H1 (cell line): ENCODE measurements around the gene NTRK2. TPM values are rescaled to one million over a fixed set of nuclear protein-coding genes. Genes with fewer than 3 reads are reported as not detected.

Experiments used
- CTCF ChIA-PET: fragments of 300-600 bp; sonication (Branson Sonifier 250); formaldehyde crosslinking; loops from one replicate; lab custom pipeline; 2021; ENCODE audit not compliant: partially characterized antibody; lab: Charles Lee
- POLR2A ChIA-PET: fragments of 300-600 bp; sonication (Branson Sonifier 250); formaldehyde crosslinking; loops from one replicate; lab custom pipeline; 2021; ENCODE audit warnings: inconsistent platforms; ENCODE audit not compliant: partially characterized antibody; lab: Charles Lee
- DNase-seq, 2 experiments: peaks; one replicate each; pipeline versions ENCODE4 v3.0.0 to v3.0.0-alpha.2; 2010 to 2022; ENCODE audit warnings: low spot score in 2 of 2, low read depth in 1 of 2, mixed read lengths in 1 of 2
- FAIRE-seq: peaks from 2 replicates; lab custom pipeline; 2011; peaks lifted over from hg19 to GRCh38; lab: Jason Lieb, UNC
- H2AFZ ChIP-seq: 2 replicates; pipeline ENCODE4 v1.8.1; 2012; ENCODE audit warnings: low read length, inconsistent platforms
- H2AK5ac ChIP-seq: 2 replicates; pipeline ENCODE4 v1.6.1; 2013; ENCODE audit warnings: low read depth, low read length
- H2BK120ac ChIP-seq: replicated peaks from 2 replicates; pipeline ENCODE3; 2013; ENCODE audit warnings: low read depth, low read length, inconsistent platforms
- H2BK12ac ChIP-seq: 2 replicates; pipeline ENCODE4 v1.6.1; 2013; ENCODE audit warnings: low read depth, low read length
- H2BK15ac ChIP-seq: 2 replicates; pipeline ENCODE4 v1.6.1; 2013; ENCODE audit warnings: low read length
- H2BK20ac ChIP-seq: 2 replicates; pipeline ENCODE4 v1.6.1; 2013; ENCODE audit warnings: low read length
- H2BK5ac ChIP-seq: 2 replicates; pipeline ENCODE4 v1.6.1; 2013; ENCODE audit warnings: low read depth, low read length
- H3K14ac ChIP-seq: 2 replicates; pipeline ENCODE4 v1.6.1; 2013; ENCODE audit warnings: inconsistent platforms; ENCODE audit not compliant: insufficient read length
- H3K18ac ChIP-seq: 2 replicates; pipeline ENCODE4 v1.6.1; 2013; ENCODE audit warnings: low read length; ENCODE audit errors: extremely low read depth
- H3K23ac ChIP-seq: 2 replicates; pipeline ENCODE4 v1.6.1; 2013; ENCODE audit warnings: inconsistent platforms; ENCODE audit not compliant: insufficient read length
- H3K23me2 ChIP-seq: 2 replicates; pipeline ENCODE4 v1.6.1; 2013; ENCODE audit warnings: low read depth, low read length
- H3K27ac ChIP-seq: 2 replicates; pipeline ENCODE4 v1.6.1; 2011; ENCODE audit warnings: low read depth, low read length, inconsistent platforms
- H3K27me3 ChIP-seq, 4 experiments: replicated peaks in 1 of 4; 1 replicate in 1 of 4; 2 replicates in 3 of 4; pipeline versions ENCODE4 v1.6.1 to v1.8.1; 2011 to 2013; ENCODE audit warnings: low read length in 3 of 4, mild to moderate bottlenecking in 3 of 4, inconsistent platforms in 2 of 4, mixed read lengths in 2 of 4, moderate library complexity in 1 of 4; ENCODE audit not compliant: control insufficient read depth in 3 of 4, insufficient read depth in 3 of 4; ENCODE audit errors: extremely low read depth in 1 of 4
- H3K36me3 ChIP-seq, 4 experiments: 2 replicates each; pipeline versions ENCODE4 v1.6.1 to v1.8.1; 2011 to 2013; ENCODE audit warnings: mild to moderate bottlenecking in 4 of 4, low read length in 3 of 4, moderate library complexity in 2 of 4, control low read depth in 1 of 4, inconsistent platforms in 1 of 4; ENCODE audit not compliant: insufficient read depth in 4 of 4, control insufficient read depth in 2 of 4
- H3K4ac ChIP-seq: replicated peaks from 2 replicates; pipeline ENCODE3; 2013; ENCODE audit warnings: low read length, low read depth, mixed read lengths, inconsistent platforms; ENCODE audit not compliant: insufficient read length
- H3K4me1 ChIP-seq, 4 experiments: replicated peaks in 1 of 4; 1 replicate in 1 of 4; 2 replicates in 3 of 4; pipeline versions ENCODE4 v1.6.1 to v1.8.1; 2011 to 2013; ENCODE audit warnings: low read length in 3 of 4, inconsistent platforms in 2 of 4, mixed read lengths in 1 of 4; ENCODE audit not compliant: insufficient read depth in 4 of 4, control insufficient read depth in 3 of 4
- H3K4me2 ChIP-seq, 2 experiments: 2 replicates each; pipeline versions ENCODE4 v1.6.1 to v1.8.1; 2011 to 2013; ENCODE audit warnings: low read depth in 2 of 2, low read length in 2 of 2, control low read depth in 1 of 2, inconsistent platforms in 1 of 2, mild to moderate bottlenecking in 1 of 2; ENCODE audit not compliant: insufficient read depth in 1 of 2
- H3K4me3 ChIP-seq, 4 experiments: fragments of 200-600, 300-600 bp in 1 of 4; sonication (generic), shearing (Covaris generic), sonication (Bioruptor Twin) in 1 of 4; 2 replicates each; pipeline versions ENCODE4 v1.5.1 to v1.8.1; 2011 to 2016; ENCODE audit warnings: low read length in 4 of 4, low read depth in 3 of 4, control low read depth in 2 of 4, inconsistent platforms in 2 of 4, mild to moderate bottlenecking in 2 of 4, mixed read lengths in 1 of 4, moderate library complexity in 1 of 4; ENCODE audit not compliant: insufficient read depth in 2 of 4; ENCODE audit errors: extremely low read depth in 1 of 4
- H3K56ac ChIP-seq: replicated peaks from 2 replicates; pipeline ENCODE3; 2013; ENCODE audit warnings: low read depth, mild to moderate bottlenecking, mixed read lengths, low read length, inconsistent platforms; ENCODE audit not compliant: insufficient read length
- H3K79me1 ChIP-seq: 2 replicates; pipeline ENCODE4 v1.6.1; 2013; ENCODE audit warnings: low read depth, low read length, control low read depth
- H3K79me2 ChIP-seq, 2 experiments: 2 replicates each; pipeline versions ENCODE4 v1.6.1 to v1.8.1; 2012 to 2013; ENCODE audit warnings: low read length in 2 of 2, mild to moderate bottlenecking in 2 of 2, inconsistent platforms in 1 of 2; ENCODE audit not compliant: insufficient read depth in 2 of 2, control insufficient read depth in 1 of 2
- H3K9ac ChIP-seq, 4 experiments: replicated peaks in 1 of 4; 1 replicate in 1 of 4; 2 replicates in 3 of 4; pipeline versions ENCODE4 v1.6.1 to v1.8.1; 2011 to 2013; ENCODE audit warnings: low read depth in 3 of 4, low read length in 3 of 4, control low read depth in 2 of 4, mild to moderate bottlenecking in 2 of 4, moderate library complexity in 2 of 4, inconsistent platforms in 1 of 4; ENCODE audit errors: extremely low read depth in 1 of 4
- H3K9me3 ChIP-seq, 2 experiments: 2 replicates each; pipeline versions ENCODE4 v1.6.1 to v1.8.1; 2012 to 2013; ENCODE audit warnings: mild to moderate bottlenecking in 2 of 2, moderate library complexity in 2 of 2, control low read depth in 1 of 2, inconsistent platforms in 1 of 2, low read depth in 1 of 2, low read length in 1 of 2, mixed read lengths in 1 of 2; ENCODE audit not compliant: insufficient read depth in 2 of 2
- H4K20me1 ChIP-seq, 2 experiments: replicated peaks in 1 of 2; 2 replicates each; pipeline versions ENCODE3 to v1.8.1; 2011 to 2013; ENCODE audit warnings: inconsistent platforms in 2 of 2, low read length in 2 of 2, mild to moderate bottlenecking in 1 of 2; ENCODE audit not compliant: insufficient read depth in 2 of 2, control insufficient read depth in 1 of 2
- H4K5ac ChIP-seq: 2 replicates; pipeline ENCODE4 v1.6.1; 2013; ENCODE audit warnings: low read length, low read depth, mixed read lengths, inconsistent platforms; ENCODE audit not compliant: insufficient read length
- H4K8ac ChIP-seq: 2 replicates; pipeline ENCODE4 v1.8.0; 2013; ENCODE audit warnings: mild to moderate bottlenecking, moderate library complexity, low read length, inconsistent platforms; ENCODE audit not compliant: insufficient read depth; ENCODE audit errors: extremely low read depth
- H4K91ac ChIP-seq: replicated peaks from 2 replicates; pipeline ENCODE3; 2013; ENCODE audit warnings: low read length, mixed read lengths, inconsistent platforms; ENCODE audit not compliant: insufficient read length
- BRCA1 ChIP-seq: IDR thresholded peaks from 2 replicates; pipeline ENCODE4 v1.6.1; 2012; ENCODE audit warnings: low read depth, low read length, improper control_type of control experiment
- CHD2 ChIP-seq: IDR thresholded peaks from 2 replicates; pipeline ENCODE4 v1.6.1; 2012; ENCODE audit warnings: low read length, improper control_type of control experiment
- GTF2F1 ChIP-seq: IDR thresholded peaks from 2 replicates; pipeline ENCODE4 v1.6.1; 2012; ENCODE audit warnings: low read depth, low read length, improper control_type of control experiment, borderline replicate concordance
- HDAC6 ChIP-seq: IDR thresholded peaks from one replicate; pipeline ENCODE4 v1.7.1; 2012; ENCODE audit warnings: low read depth, mild to moderate bottlenecking, inconsistent platforms, low read length, moderate library complexity
- JUN ChIP-seq: IDR thresholded peaks from 2 replicates; pipeline ENCODE4 v1.6.1; 2011; ENCODE audit warnings: low read depth, mild to moderate bottlenecking, improper control_type of control experiment, low read length
- POLR2A ChIP-seq, 2 experiments: IDR thresholded peaks; 1 replicate in 1 of 2; 2 replicates in 1 of 2; pipeline ENCODE4 v1.6.1; 2011; ENCODE audit warnings: low read depth in 2 of 2, low read length in 2 of 2, mild to moderate bottlenecking in 2 of 2; ENCODE audit errors: control extremely low read depth in 1 of 2
- SIRT6 ChIP-seq: IDR thresholded peaks from one replicate; pipeline ENCODE4 v1.7.1; 2012; ENCODE audit warnings: low read length, inconsistent platforms
- SP4 ChIP-seq: IDR thresholded peaks from 2 replicates; pipeline ENCODE4 v1.6.1; 2012; ENCODE audit warnings: low read length, inconsistent platforms
- TAF7 ChIP-seq: optimal IDR thresholded peaks from 2 replicates; pipeline ENCODE3; 2011; ENCODE audit warnings: low read depth, mild to moderate bottlenecking, inconsistent platforms, low read length, moderate library complexity, borderline replicate concordance
- TBP ChIP-seq: IDR thresholded peaks from 2 replicates; pipeline ENCODE4 v1.6.1; 2011; ENCODE audit warnings: low read depth, low read length, improper control_type of control experiment
- WGBS, 2 experiments: shearing (Covaris generic) in 1 of 2; methylation state at CpG; one replicate each; pipeline versions ENCODE4 v1.1.6 to v1.1.7; 2013 to 2015; ENCODE audit warnings: low lambda C conversion rate in 2 of 2, mixed read lengths in 2 of 2, inconsistent platforms in 1 of 2, low coverage in 1 of 2, missing lambda C conversion rate in 1 of 2; ENCODE audit not compliant: insufficient replicate concordance in 2 of 2, insufficient coverage in 1 of 2, insufficient read length in 1 of 2; ENCODE audit errors: extremely low coverage in 1 of 2, missing lambda C conversion rate in 1 of 2; 5-methylcytosine and 5-hydroxymethylcytosine counted together
- polyA plus RNA-seq, 7 experiments: library from polyadenylated mRNA; depleted of rRNA in 3 of 7; stranded (reverse) in 5 of 7; unstranded in 2 of 7; fragments of >200 nt in 5 of 7; fragments of 200-250 nt in 2 of 7; gene quantifications; 1 replicate in 5 of 7; 2 replicates in 1 of 7; 4 replicates in 1 of 7; pipeline versions ENCODE4 v1.2.1 to v1.2.3, GENCODE V29; 2011 to 2013; ENCODE audit warnings: missing spikeins in 2 of 7, mixed read lengths in 2 of 7
- total RNA-seq: library from RNA; stranded (reverse); fragmentation: NEBNext Ultra II Directional; extraction: Animal tissue kit (Norgen Biotek cat#: 25700); gene quantifications from 2 replicates; pipeline ENCODE4 v1.2.1, GENCODE V29; 2021

NTRK2 gene
- total and polyA plus RNA-seq, 2 of the 8 experiments (the other 6 are each of a cell fraction or from before 2014, with no cell fraction given): 0.03 to 0.04 TPM

DNA sequence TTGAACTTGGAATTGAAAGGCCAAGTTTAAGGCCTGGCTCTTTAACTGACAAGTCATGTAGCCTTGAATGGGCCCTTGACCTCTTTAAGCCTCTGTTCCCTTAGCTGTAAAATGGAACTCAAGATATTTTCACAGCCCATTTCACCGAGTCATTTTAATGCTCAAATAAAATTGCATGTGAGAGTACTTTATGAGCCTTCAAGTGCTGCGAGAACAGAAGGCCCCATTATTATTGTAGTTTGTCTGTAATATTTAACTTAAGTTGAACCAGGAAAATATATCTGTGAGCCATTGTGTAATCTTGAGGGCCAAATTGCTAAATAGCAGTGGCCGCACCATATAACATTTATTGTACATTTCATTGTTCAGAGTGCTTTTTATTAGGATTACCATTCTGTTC lies 249.9 kb downstream of the NTRK2 start:
- Histone ChIP-seq H3K4me1 (no peaks in the 10 kb centered on the region; a peak in 1 of 7 replicates), H4K8ac (no peak overlapping the region), H3K4me2 (no peak overlapping the region), H3K18ac (no peak overlapping the region), H4K91ac (no peak overlapping the region), H3K27ac (no peak overlapping the region), H3K14ac (no peak overlapping the region), H3K9me3 (no peaks in the 10 kb centered on the region), H3K27me3 (no peaks in the 10 kb centered on the region), H3K36me3 (no peaks in the 10 kb centered on the region), H2AFZ (no peak overlapping the region), H2AK5ac (no peak overlapping the region), H2BK120ac (no peak overlapping the region), H2BK15ac (no peak overlapping the region), H3K23ac (no peak overlapping the region), H3K79me1 (no peaks in the 10 kb centered on the region), H4K5ac (no peak overlapping the region), H4K20me1 (no peaks in the 10 kb centered on the region), H3K23me2 (no peaks in the 10 kb centered on the region), H3K9ac (no peak overlapping the region), H3K4me3 (no peak overlapping the region), H2BK12ac (no peak overlapping the region), H2BK20ac (no peak overlapping the region), H3K56ac (no peak overlapping the region), H2BK5ac (no peak overlapping the region), H3K4ac (no peak overlapping the region), H3K79me2 (no peaks in the 10 kb centered on the region)
- TF ChIP-seq SP4: no peak
- TF ChIP-seq GTF2F1: no peak
- no peak for TF ChIP-seq POLR2A (IDR thresholded peaks at IDR 0.05; ENCODE audit: control extremely low read depth in 1 of 2, low read depth in 2 of 2, low read length in 2 of 2)
- TF ChIP-seq CHD2: no peak
- TF ChIP-seq JUN: no peak
- TF ChIP-seq SIRT6: no peak
- no peak for TF ChIP-seq TBP
- TF ChIP-seq HDAC6: no peak
- no peak for TF ChIP-seq BRCA1
- TF ChIP-seq TAF7: no peak
- DNase-seq (no peak), FAIRE-seq (no peak)
- ChIA-PET POLR2A (no interaction called here), CTCF (interaction anchor here (1.0 to 5.4 kb wide), 2 partner anchors 13 to 52 kb away, joined by 3 to 38 read pairs; no protein-coding TSS in a partner anchor)
- WGBS, 2 experiments: 89% methylated on average over 3 of the region's 3 CpGs; no CpG with 5 or more reads in 1 of the 2 experiments
